Measurements from ENCODE around the gene KYAT1. TPM values are rescaled to one million over a fixed set of nuclear protein-coding genes. Genes with fewer than 3 reads are reported as not detected.

The KYAT1 gene
- total RNA-seq, 1 experiment from 2014 or later: 14.6 TPM

DNA sequence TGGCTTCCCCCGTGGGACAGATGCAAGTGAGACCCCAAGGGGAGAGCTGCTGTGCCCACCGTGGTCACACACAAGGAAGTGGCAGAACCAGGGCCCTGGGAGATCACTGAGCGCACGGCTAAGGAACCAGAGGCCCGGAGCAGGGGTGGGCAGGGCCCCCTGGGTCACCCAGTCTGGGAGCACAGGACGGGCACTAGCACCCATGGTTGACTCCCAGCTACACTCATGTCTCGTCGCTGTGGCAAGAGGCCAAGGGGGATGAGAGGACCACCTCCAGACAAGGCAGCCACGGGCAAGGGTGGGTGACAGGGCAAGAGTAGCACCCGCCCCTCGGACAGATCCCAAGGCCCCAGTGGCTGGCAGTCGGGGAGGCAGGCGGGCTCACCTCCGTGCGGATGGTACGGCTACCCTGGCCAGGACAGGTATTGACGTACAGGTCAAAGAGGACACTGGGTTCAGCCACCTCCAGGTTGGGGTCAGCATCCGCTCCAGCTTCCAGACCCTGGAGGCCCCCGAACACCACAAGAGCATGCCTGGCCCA is 58.3 kb downstream of the KYAT1 start:
- H2BK12ac ChIP-seq (ENCODE audit: insufficient read length, low read depth, low read length): no peak overlapping the region
- no CpG with 5 or more reads among the region's 19 CpGs for WGBS (ENCODE audit: extremely low coverage, insufficient read length, low lambda C conversion rate)

More for the DNA sequence above, 58.3 kb downstream of the KYAT1 start:
- Histone ChIP-seq H3K4ac (ENCODE audit: low read depth, low read length) (no peak overlapping the region), H3K23me2 (ENCODE audit: insufficient read length, low read depth, low read length, poor library complexity, severe bottlenecking) (peaks cover 10% of the 10 kb centered on the region), H2BK5ac (ENCODE audit: insufficient read length, low read length) (no peak overlapping the region), H3K79me1 (ENCODE audit: insufficient read depth, low read depth, low read length, poor library complexity, severe bottlenecking) (peaks cover 4% of the 10 kb centered on the region), H2AFZ (ENCODE audit: low read length) (no peak overlapping the region), H2BK15ac (ENCODE audit: low read depth, low read length) (no peak overlapping the region), H3K56ac (ENCODE audit: insufficient read length, low read depth, low read length) (no peak overlapping the region), H2BK120ac (ENCODE audit: low read depth, low read length, poor library complexity, severe bottlenecking) (no peak overlapping the region), H4K5ac (ENCODE audit: insufficient read length, low read depth, low read length) (no peak overlapping the region), H3K4me2 (ENCODE audit: insufficient read depth, insufficient read length, low read length) (no peak overlapping the region), H4K20me1 (ENCODE audit: control insufficient read depth, insufficient read depth, insufficient read length) (no peaks in the 10 kb centered on the region), H3K14ac (ENCODE audit: insufficient read depth, low read length) (no peak overlapping the region; the same call in 1 of the 2 replicates), H3T11ph (ENCODE audit: low read length) (no peak overlapping the region), H3K18ac (ENCODE audit: insufficient read length, low read depth, low read length) (no peak overlapping the region), H3K79me2 (ENCODE audit: insufficient read depth, low read length) (no peaks in the 10 kb centered on the region), H3K9ac (ENCODE audit: extremely low read depth, insufficient read length, low read length) (no peak overlapping the region), H3K27ac (ENCODE audit: insufficient read length, low read depth, low read length) (no peak overlapping the region), H3K23ac (ENCODE audit: insufficient read length, low read depth, low read length) (no peak overlapping the region), H4K91ac (ENCODE audit: insufficient read length, low read depth, low read length) (no peak overlapping the region), H2AK5ac (ENCODE audit: insufficient read length, low read length) (no peak overlapping the region), H4K8ac (replicated peaks; ENCODE audit: insufficient read length, low read depth, low read length) (no peak overlapping the region), H3K4me1 (ENCODE audit: insufficient read depth, low read length) (no peaks in the 10 kb centered on the region), H2BK20ac (ENCODE audit: low read depth, low read length, poor library complexity, severe bottlenecking) (no peak overlapping the region), H3K9me3 (ENCODE audit: control insufficient read depth, low read depth, low read length) (no peaks in the 10 kb centered on the region), H3K27me3 (ENCODE audit: insufficient read depth, low read length) (no peaks in the 10 kb centered on the region)
- TF ChIP-seq, protein P1, sequence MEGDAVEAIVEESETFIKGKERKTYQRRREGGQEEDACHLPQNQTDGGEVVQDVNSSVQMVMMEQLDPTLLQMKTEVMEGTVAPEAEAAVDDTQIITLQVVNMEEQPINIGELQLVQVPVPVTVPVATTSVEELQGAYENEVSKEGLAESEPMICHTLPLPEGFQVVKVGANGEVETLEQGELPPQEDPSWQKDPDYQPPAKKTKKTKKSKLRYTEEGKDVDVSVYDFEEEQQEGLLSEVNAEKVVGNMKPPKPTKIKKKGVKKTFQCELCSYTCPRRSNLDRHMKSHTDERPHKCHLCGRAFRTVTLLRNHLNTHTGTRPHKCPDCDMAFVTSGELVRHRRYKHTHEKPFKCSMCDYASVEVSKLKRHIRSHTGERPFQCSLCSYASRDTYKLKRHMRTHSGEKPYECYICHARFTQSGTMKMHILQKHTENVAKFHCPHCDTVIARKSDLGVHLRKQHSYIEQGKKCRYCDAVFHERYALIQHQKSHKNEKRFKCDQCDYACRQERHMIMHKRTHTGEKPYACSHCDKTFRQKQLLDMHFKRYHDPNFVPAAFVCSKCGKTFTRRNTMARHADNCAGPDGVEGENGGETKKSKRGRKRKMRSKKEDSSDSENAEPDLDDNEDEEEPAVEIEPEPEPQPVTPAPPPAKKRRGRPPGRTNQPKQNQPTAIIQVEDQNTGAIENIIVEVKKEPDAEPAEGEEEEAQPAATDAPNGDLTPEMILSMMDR (conservative IDR thresholded peaks at IDR 0.05): no peak
- DNase-seq: no peak
- H3K27me3 Mint-ChIP-seq (ENCODE audit: low read depth): no peaks in the 10 kb centered on the region; the same call in 1 of the 2 replicates
- H3K9me3 Mint-ChIP-seq: no peaks in the 10 kb centered on the region
- H3K4me3 Mint-ChIP-seq: no peak overlapping the region
- no peak overlapping the region for H3K27ac Mint-ChIP-seq
- peaks cover 34 to 74% (median 72%) of the 10 kb centered on the region in 3 experiments; a peak in 6 of 7 replicates for H3K36me3 Mint-ChIP-seq (ENCODE audit: insufficient read depth in 1 of 3, low read depth in 3 of 3)
- H3K4me1 Mint-ChIP-seq: peaks cover 10 to 15% of the 10 kb centered on the region in 2 experiments
